ENCODE measurements around the gene NGF.
"Not testable (repeated sequence)": the region's sequence is repeated elsewhere in the genome, so short reads cannot be mapped to it uniquely, and the experiment has no call there.

The NGF gene

DNA sequence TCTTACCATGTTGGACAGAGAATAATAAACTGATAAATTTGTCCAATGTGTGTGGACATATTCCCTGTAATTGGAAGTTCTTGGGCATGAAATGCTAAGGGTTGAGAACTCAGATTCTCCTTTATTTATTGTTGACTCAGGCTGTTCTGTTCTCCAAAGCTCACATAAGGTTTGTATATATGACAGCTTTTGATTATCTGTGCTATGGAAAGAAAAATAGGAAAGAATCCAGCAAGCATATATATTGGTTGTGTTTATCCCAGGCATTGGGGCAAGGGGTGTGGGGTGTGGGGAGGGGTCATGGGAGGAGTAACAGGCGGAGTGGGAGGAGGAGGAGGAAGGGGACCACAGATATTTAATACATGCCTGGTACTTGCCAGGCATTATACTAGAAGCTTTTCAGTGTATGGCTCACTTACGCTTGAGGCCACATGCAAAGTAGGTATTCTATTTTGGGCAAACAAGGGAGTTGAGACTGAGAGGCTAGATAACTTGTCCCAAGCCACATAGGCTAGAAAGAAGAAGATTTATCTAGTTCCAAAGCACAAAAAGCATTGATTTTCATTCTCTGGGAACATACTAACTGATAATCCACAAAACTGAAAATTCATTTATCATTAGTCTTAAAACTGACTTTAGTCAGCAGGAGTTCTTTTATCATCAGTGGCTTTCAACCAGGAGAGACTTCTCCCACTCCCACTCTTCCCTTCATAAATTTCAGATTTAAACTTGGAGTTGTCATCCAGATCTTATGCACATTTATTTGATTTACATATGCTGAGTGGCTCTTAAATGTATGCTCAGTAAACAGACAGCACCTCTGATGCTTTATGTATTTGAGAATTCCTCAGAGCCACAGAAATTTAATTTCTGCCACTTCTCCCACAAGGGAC lies 27.2 kb downstream of the NGF start:
- no peak for DNase-seq (ENCODE audit: low read depth)

- not testable (repeated sequence) for DNase-seq (ENCODE audit: low read depth)
These were observed 28.5 kb downstream of the NGF start for GRCh38 chr1:115309504-115309903.

GRCh38 chr1:115308969-115309368 lies 29.1 kb downstream of the NGF start:
- DNase-seq (ENCODE audit: low read depth): no peak

DNA sequence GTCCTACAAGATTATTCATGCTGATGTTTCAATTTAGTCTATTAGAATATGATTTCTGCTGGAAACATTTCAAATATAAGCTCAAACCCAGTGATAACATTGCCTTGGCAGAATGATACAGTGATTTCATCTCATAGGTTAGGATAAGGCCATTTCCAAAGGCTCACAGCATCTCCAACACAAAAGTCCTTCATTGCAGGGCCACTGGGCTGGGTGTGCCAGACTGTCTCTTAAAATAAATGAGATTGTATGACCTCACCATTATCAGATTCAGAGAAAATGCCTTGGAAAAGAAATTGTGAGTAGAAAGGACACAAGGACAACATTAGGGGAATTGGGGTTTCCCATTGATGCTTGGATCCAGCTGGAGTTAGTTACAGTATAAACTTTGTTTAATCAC lies 30.4 kb downstream of the NGF start:
- no peak for DNase-seq (ENCODE audit: low read depth)

GRCh38 chr1:115306146-115306545 lies 31.9 kb downstream of the NGF start:
- DNase-seq (ENCODE audit: low read depth): no peak

GRCh38 chr1:115303364-115303763 lies 34.7 kb downstream of the NGF start:
- no peak for DNase-seq (ENCODE audit: low read depth)

DNA sequence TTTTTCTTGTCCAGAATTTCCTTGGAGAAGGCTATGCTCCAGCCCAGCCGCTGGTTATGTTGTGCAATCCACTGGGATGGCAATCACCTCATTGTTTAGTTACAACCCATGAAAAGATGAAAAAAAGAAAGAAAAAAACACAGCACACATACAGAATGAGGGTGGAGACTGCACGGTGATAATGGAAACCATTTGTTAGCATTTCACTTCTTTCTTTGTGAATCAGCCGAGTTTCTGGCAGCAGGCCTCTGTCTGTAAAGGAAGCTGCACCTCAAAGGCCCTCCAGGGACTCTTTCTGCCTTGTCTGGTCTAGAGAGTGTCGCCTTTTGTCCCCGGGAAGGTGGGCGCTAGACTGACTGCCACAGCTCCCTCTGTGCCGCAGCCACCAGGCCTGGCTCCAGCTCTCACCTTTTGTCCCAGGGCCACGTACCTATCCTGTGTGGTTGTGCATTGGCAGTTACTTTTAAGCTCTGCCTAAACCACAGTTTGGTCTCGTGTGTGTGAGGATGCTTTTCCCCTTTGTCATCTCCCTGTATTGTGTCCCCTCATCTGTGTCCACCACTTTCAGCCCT lies 35.6 kb downstream of the NGF start:
- no peak for DNase-seq (ENCODE audit: low read depth)

GRCh38 chr1:115301438-115302020 lies 36.5 kb downstream of the NGF start:
- no peak for DNase-seq (ENCODE audit: low read depth)

DNA sequence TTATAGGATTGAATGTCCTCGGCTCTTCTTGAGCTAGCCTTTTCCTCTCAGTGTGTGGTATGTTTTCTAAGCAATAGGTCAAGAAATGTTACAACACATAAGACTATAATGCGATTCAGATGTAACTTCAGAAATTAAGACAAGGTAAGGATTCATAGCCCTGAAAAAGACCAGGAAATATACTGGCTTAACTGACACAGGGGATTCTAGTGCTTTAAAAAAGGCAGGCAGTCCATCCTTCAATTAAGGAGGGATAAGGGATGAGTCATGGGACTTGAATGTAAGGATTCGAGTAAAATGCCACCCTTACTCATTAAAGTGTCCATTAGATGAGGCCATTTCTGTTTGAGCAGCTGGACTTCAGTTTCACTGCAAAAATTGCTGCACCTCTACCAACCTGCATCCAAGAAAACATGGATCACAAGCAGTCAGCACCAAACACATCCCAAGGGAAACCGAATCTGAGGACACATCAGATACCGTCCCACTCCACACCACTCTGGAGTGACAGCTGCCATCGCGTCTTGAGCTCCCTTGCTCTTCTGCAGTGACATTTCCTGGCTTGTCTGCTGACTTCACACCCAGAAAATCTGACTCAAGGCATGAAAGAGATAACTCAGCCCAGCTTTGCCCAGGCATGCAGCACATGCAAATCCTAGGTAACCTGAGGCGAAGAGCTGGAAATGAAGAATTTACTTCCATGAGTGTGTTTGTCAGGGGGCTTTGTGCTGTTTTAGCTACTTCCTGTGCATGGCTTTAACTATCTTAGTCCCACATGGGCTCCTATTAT lies 37.8 kb downstream of the NGF start:
- DNase-seq (ENCODE audit: low read depth): no peak

DNA sequence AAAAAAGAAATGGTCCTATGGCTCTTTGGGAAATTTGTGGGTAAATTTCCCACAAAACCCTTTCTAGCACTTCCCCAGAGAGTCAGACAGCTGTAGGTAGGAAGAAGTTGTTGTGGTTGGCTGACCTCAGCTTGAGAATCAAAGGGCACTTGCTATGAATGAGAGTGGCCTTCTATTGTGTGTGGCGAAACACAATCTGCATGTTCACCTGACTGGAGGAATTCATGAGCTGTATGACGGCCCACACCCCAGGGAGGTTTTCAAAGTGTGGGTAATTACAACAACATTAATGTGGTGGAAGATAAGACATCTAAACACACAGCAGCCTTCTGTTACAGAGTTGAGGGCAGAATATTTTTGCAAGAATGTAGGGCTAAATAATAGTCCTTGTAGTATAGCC lies 38.8 kb downstream of the NGF start:
- no peak for DNase-seq (ENCODE audit: low read depth)

- no peak for DNase-seq (ENCODE audit: low read depth)
These were observed 41.1 kb downstream of the NGF start for GRCh38 chr1:115296981-115297380.

GRCh38 chr1:115295904-115296696 lies 41.9 kb downstream of the NGF start:
- no peak for DNase-seq (ENCODE audit: low read depth)

DNA sequence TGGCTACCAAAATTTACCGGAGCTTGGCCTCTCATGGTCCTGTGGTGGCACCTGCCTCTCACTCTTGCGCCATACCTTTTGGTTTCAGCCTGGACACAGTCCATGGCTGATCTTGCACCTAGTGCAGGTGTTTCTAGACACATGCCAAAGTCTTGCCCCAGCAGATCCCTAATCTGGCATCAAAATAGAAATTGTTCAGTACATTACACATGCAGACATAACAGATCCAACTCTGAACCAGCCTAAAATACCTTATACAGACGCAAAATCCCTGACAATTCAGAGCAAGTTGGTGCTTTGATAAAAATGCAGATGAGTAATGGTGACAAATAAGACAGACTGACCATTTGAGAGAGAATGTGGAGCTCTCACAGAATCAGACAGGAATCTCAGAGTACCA lies 44.1 kb downstream of the NGF start:
- no peak for DNase-seq (ENCODE audit: low read depth)

GRCh38 chr1:115293006-115293405 lies 45.0 kb downstream of the NGF start:
- DNase-seq (ENCODE audit: low read depth): no peak

GRCh38 chr1:115291741-115292140 lies 46.3 kb downstream of the NGF start:
- DNase-seq (ENCODE audit: low read depth): no peak

- no peak for DNase-seq (ENCODE audit: low read depth)
These were observed 48.1 kb downstream of the NGF start for GRCh38 chr1:115289940-115290339.

DNA sequence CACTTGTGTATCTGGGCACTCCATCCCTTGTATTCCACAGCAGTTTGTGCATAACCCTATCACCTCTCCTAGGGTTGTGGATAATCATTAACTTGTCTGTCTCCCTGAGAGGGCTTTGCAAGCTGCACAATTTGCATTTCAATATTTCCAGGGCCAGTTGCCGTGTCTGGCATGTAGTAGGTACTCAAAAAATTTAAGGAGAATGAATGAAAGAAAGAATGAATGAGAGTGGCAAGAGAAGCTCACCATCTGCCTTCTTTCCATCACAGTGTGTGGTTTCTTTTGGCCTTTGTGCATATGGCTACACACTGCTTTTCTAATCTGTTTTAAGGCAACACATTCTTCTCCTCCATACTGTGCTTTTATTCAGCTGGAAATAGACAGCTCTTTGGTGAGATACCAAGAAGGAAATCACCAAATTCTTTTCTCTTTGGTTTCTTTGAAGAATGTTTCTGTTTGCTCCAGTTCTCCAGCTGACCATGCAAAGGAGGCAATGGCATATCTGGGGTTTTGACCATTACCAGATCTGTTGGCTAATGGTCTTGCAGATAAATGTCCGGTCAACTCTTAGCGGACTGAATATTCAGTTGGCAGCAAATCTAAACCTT lies 49.4 kb downstream of the NGF start:
- DNase-seq (ENCODE audit: low read depth): no peak

GRCh38 chr1:115286431-115287205 lies 51.4 kb downstream of the NGF start:
- no peak for DNase-seq (ENCODE audit: low read depth)

DNA sequence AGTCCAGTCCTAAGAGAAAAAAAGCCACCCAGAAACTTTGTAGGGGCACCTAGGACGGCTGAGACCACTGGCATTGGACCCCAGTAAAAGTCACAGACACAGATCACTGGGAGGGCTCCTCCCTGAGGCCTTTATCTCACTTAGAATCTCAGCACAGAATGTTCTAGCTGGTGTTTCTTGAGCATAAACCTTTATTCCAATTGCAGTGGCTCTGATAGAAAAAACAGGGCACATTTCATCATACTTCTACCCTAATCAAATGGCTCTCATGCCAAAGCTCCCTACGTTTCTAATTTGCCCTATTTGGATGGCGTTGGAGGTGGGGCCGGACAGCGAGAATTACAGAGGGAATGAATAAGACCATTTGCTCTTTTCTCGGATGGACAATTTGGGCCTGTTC lies 53.8 kb downstream of the NGF start:
- DNase-seq (ENCODE audit: low read depth): no peak

DNA sequence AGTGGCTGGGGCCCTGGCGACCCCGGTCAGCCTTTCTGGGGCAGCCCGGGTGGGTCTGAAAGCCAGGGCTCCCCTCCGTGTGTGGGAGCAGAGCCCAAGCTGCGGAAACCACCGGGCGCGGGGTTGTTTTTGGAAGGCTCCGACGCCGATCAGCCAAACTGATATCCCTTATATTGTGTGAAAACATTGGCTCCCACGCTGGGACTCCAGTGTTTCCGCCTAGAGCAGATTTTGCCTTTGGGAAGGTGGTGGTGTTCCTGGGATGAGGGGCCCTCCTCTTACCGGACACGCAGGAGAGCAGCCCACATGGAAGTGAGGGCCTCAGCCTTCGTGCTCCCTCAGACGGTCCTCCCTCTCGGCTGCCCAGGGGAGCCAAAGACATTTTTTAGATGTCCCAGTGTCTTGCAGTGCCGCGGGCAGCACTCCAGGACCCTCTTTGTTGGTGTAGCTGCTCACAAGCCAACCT lies 54.3 kb downstream of the NGF start:
- no peak for DNase-seq (ENCODE audit: low read depth)
